Adrenal gland (tissue), 12 donors: ENCODE results near the gene UBASH3B. TPM values are rescaled to one million over a fixed set of nuclear protein-coding genes. Genes with fewer than 3 reads are reported as not detected.

ENCODE experiments used
- DNase-seq, 7 donors: peaks; one replicate each; pipeline ENCODE4 v3.0.0-alpha.2; 2019 to 2020
- H3K27ac ChIP-seq, 5 donors: fragments of 200-600 bp; sonication (generic) in 4 of 5; 1 replicate in 3 of 5; 2 replicates in 2 of 5; pipeline versions ENCODE4 v1.5.1 to v1.8.0; 2016 to 2020; ENCODE audit warnings: mild to moderate bottlenecking in 1 of 5
- H3K27me3 ChIP-seq: fragments of 200-600 bp; 2 replicates; pipeline ENCODE4 v1.8.0; 2021
- H3K36me3 ChIP-seq, 2 donors: fragments of 200-600 bp; replicated peaks in 1 of 2; 1 replicate in 1 of 2; 2 replicates in 1 of 2; pipeline versions ENCODE4 v1.5.1 to v1.8.0; 2018 to 2022
- H3K4me1 ChIP-seq, 2 donors: fragments of 200-600 bp; replicated peaks in 1 of 2; 1 replicate in 1 of 2; 2 replicates in 1 of 2; pipeline versions ENCODE4 v1.5.1 to v1.8.0; 2018 to 2021
- H3K4me3 ChIP-seq, 4 donors: fragments of 200-600 bp; sonication (generic) in 3 of 4; one replicate each; pipeline ENCODE4 v1.5.1; 2016 to 2018
- H3K9me3 ChIP-seq, 3 donors: fragments of 200-600 bp; sonication (generic) in 1 of 3; replicated peaks in 1 of 3; 1 replicate in 2 of 3; 2 replicates in 1 of 3; pipeline versions ENCODE4 v1.5.1 to v1.8.0; 2016 to 2021
- CTCF ChIP-seq, 6 experiments: fragments of 450-650 bp in 4 of 6; fragments of 200-600 bp in 2 of 6; sonication (generic) in 1 of 6; IDR thresholded peaks; 1 replicate in 5 of 6; 2 replicates in 1 of 6; pipeline versions ENCODE4 v1.5.1 to v1.8.0; 2016 to 2021; ENCODE audit warnings: antibody characterized with exemption in 6 of 6, mild to moderate bottlenecking in 2 of 6, moderate library complexity in 1 of 6
- POLR2A ChIP-seq, 2 donors: fragments of 450-650 bp; IDR thresholded peaks; one replicate each; pipeline ENCODE4 v1.6.1; 2017; ENCODE audit warnings: antibody characterized with exemption in 2 of 2, mild to moderate bottlenecking in 2 of 2, moderate library complexity in 1 of 2
- WGBS, 4 donors: extraction: QIAGEN DNeasy Blood & Tissue Kit in 2 of 4; methylation state at CpG; one replicate each; pipeline versions ENCODE4 v1.1.5 to v1.1.7; 2013 to 2017; 5-methylcytosine and 5-hydroxymethylcytosine counted together
- intact Hi-C, 2 donors: fragments of 100-400 bp; cut with DNase I; formaldehyde crosslinking; loops; one replicate each; pipeline versions ENCODE4 v1.14.1 to v1.15.0; 2022 to 2023
- polyA plus RNA-seq, 3 donors: library from polyadenylated mRNA; stranded (reverse); fragments of 200-250 nt in 2 of 3; fragments of 350-450 nt in 1 of 3; fragmentation: Illumina TruSeq in 1 of 3; extraction: RNeasy Lipid Tissue Mini Kit (QIAGEN cat#74804) in 1 of 3; gene quantifications; one replicate each; pipeline ENCODE4 v1.2.3, GENCODE V29; 2013 to 2014
- total RNA-seq, 9 donors: library from RNA; depleted of rRNA in 4 of 9; stranded (reverse); fragments of >200 nt in 4 of 9; fragments of 120-200 nt in 1 of 9; fragmentation: NEBNext Ultra II Directional in 1 of 9; extraction: Animal tissue kit (Norgen Biotek cat#: 25700) in 1 of 9; gene quantifications; one replicate each; pipeline versions ENCODE4 v1.1.0 to v1.2.4, GENCODE V29; 2013 to 2023
- donor health status: healthy with polysubstance abuse.
- donor health status: Bipolar disorder and iron deficiency.
- donor health status: DM: yes; HTN: yes; CAD: no.
- donor health status: DM: no; HTN: no; CAD: no.
- donor health status: DM: no; HTN: no; CAD: no.
- donor health status: DM: yes; HTN: yes; CAD: no.

The UBASH3B gene
- total and polyA plus RNA-seq, 12 donors, result 0.57 to 21.5 (median 5.6) TPM

GRCh38 chr11:122811721-122812120 lies 156.2 kb downstream of the UBASH3B start:
- 77 to 83% (median 80%) methylated on average over 2 of the region's 2 CpGs for WGBS, 4 donors
- intact Hi-C loops, result no loop called here
- H3K9me3 ChIP-seq, result no peaks in the 10 kb centered on the region

GRCh38 chr11:122812638-122813037 lies 157.1 kb downstream of the UBASH3B start:
- DNase-seq, result no peak
- Histone ChIP-seq H3K4me1 (peaks cover 0 to 7% of the 10 kb centered on the region in 2 donors), H3K36me3 (no peaks in the 10 kb centered on the region), H3K27me3 (no peaks in the 10 kb centered on the region), H3K27ac (no peak overlapping the region), H3K4me3 (no peak overlapping the region), H3K9me3 (no peaks in the 10 kb centered on the region)
- WGBS, 4 donors, result 75 to 82% (median 76%) methylated on average over 4 of the region's 4 CpGs
- TF ChIP-seq POLR2A (IDR thresholded peaks at IDR 0.05), result no peak
- no peak for TF ChIP-seq CTCF (IDR thresholded peaks at IDR 0.05)
- intact Hi-C loops, result no loop called here

More at GRCh38 chr11:122811721-122812120, 156.2 kb downstream of the UBASH3B start:
- peaks cover 0 to 7% of the 10 kb centered on the region in 2 donors for H3K4me1 ChIP-seq
- no peak overlapping the region for H3K27ac ChIP-seq
- no peaks in the 10 kb centered on the region for H3K36me3 ChIP-seq
- H3K4me3 ChIP-seq, result no peak overlapping the region
- no peak for TF ChIP-seq POLR2A (IDR thresholded peaks at IDR 0.05)
- no peak for TF ChIP-seq CTCF (IDR thresholded peaks at IDR 0.05)
- H3K27me3 ChIP-seq, result no peaks in the 10 kb centered on the region
- no peak for DNase-seq

- Histone ChIP-seq H3K36me3 (no peaks in the 10 kb centered on the region), H3K27ac (no peak overlapping the region), H3K27me3 (no peaks in the 10 kb centered on the region), H3K4me3 (no peak overlapping the region), H3K9me3 (no peaks in the 10 kb centered on the region), H3K4me1 (peaks cover 0 to 1% of the 10 kb centered on the region in 2 donors)
- DNase-seq, result no peak
- WGBS, 4 donors, result 74 to 84% (median 77%) methylated on average over 8 of the region's 8 CpGs
- intact Hi-C loops, result no loop called here
- TF ChIP-seq CTCF (IDR thresholded peaks at IDR 0.05), result no peak
- TF ChIP-seq POLR2A (IDR thresholded peaks at IDR 0.05), result no peak
These were observed 157.8 kb downstream of the UBASH3B start for GRCh38 chr11:122813176-122813893.

- Histone ChIP-seq H3K27ac (no peak overlapping the region), H3K4me3 (no peak overlapping the region), H3K4me1 (no peaks in the 10 kb centered on the region), H3K27me3 (no peaks in the 10 kb centered on the region), H3K36me3 (no peaks in the 10 kb centered on the region), H3K9me3 (no peaks in the 10 kb centered on the region)
- DNase-seq, result no peak
- 48 to 56% (median 52%) methylated on average over 1 of the region's 1 CpG for WGBS, 4 donors
- no peak for TF ChIP-seq POLR2A (IDR thresholded peaks at IDR 0.05)
- TF ChIP-seq CTCF (IDR thresholded peaks at IDR 0.05), result no peak
- intact Hi-C loops, result no loop called here
These were observed 158.4 kb downstream of the UBASH3B start for GRCh38 chr11:122813894-122814270.
